Osteocyte (in vitro differentiated cells): ENCODE results near the gene HVCN1. TPM values are rescaled to one million over a fixed set of nuclear protein-coding genes. Genes with fewer than 3 reads are reported as not detected.
A peak's percentile ranks its signal among the peaks of the same experiment; 100 is the strongest.

Experiments used
- DNase-seq: peaks from one replicate; pipeline ENCODE4 v3.0.0; 2021; ENCODE audit warnings: mixed read lengths; ENCODE audit not compliant: unreplicated experiment; ENCODE audit errors: extremely low spot score
- H3K27ac Mint-ChIP-seq: one replicate; pipeline ENCODE4 v1.8.0; 2021; ENCODE audit warnings: mild to moderate bottlenecking, mixed read lengths; ENCODE audit not compliant: unreplicated experiment
- H3K27me3 Mint-ChIP-seq: one replicate; pipeline ENCODE4 v1.8.0; 2021; ENCODE audit warnings: mixed read lengths; ENCODE audit not compliant: unreplicated experiment
- H3K36me3 Mint-ChIP-seq: one replicate; pipeline ENCODE4 v1.8.0; 2021; ENCODE audit warnings: mixed read lengths; ENCODE audit not compliant: unreplicated experiment
- H3K4me1 Mint-ChIP-seq: one replicate; pipeline ENCODE4 v1.8.0; 2021; ENCODE audit warnings: mixed read lengths; ENCODE audit not compliant: unreplicated experiment
- H3K4me3 Mint-ChIP-seq: one replicate; pipeline ENCODE4 v1.8.0; 2021; ENCODE audit warnings: mild to moderate bottlenecking, moderate library complexity, mixed read lengths; ENCODE audit not compliant: unreplicated experiment
- H3K9me3 Mint-ChIP-seq: one replicate; pipeline ENCODE4 v1.8.0; 2021; ENCODE audit warnings: mixed read lengths; ENCODE audit not compliant: unreplicated experiment
- CTCF ChIP-seq: fragments of 200-600 bp; sonication (generic); IDR thresholded peaks from 2 replicates; pipeline ENCODE4 v1.5.0; 2021; ENCODE audit warnings: antibody characterized with exemption, mild to moderate bottlenecking, moderate library complexity
- total RNA-seq: library from RNA; stranded (reverse); gene quantifications from 2 replicates; pipeline ENCODE4 v1.2.1, GENCODE V29; 2021

Gene HVCN1
- total RNA-seq, 1 donor from 2014 or later: 0.94 TPM

DNA sequence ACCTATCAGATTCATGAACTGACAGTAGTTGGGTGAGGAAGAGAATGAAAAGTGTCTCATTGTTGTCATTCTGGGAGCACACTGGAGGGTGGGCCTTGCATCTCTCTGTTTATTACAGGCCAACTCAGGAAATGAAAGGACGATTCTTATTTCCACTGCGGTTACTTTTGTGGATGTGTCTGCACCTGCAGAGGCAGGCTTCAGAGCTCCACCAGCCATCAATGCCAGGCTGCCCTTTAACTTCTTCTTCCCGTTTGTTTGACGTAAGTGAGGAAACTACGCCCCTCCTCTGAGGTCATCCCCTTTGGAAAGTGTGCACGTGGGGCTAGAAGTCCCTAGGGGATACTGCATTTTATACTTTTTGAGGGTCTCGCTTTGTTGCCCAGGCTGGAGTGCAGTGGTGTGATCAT, 41.3 kb downstream of the HVCN1 start:
- Mint-ChIP-seq H3K27ac (no peak overlapping the region), H3K27me3 (no peaks in the 10 kb centered on the region), H3K4me1 (no peaks in the 10 kb centered on the region), H3K9me3 (no peaks in the 10 kb centered on the region), H3K36me3 (peaks cover 28% of the 10 kb centered on the region), H3K4me3 (no peak overlapping the region)
- no peak for DNase-seq
- no peak for TF ChIP-seq CTCF

DNA sequence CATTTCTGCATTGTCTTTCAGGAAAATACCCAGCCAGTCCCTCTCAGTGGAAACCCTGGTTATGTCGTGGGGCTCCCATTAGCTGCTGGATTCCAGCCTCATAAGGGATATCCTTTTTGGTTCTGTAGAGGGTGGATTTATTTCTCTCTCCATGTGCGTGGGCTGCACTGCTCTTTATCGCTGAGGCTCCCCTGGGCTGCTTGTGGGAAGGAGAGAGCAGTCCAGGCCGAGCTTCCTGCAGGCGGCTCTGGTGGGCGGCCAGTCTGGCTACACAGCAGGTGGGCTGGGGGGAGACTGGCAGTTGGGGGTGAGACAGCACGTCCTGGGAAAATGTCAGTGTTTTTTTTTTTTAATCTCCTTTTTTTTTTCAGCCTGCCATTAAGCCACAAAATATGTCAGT, 47.4 kb downstream of the HVCN1 start:
- Mint-ChIP-seq H3K36me3 (peaks cover 8% of the 10 kb centered on the region), H3K4me3 (peak overlapping the region; percentile 32), H3K27ac (peak overlapping the region; percentile 84), H3K4me1 (peaks cover 36% of the 10 kb centered on the region), H3K9me3 (no peaks in the 10 kb centered on the region), H3K27me3 (no peaks in the 10 kb centered on the region)
- no peak for TF ChIP-seq CTCF
- no peak for DNase-seq

DNA sequence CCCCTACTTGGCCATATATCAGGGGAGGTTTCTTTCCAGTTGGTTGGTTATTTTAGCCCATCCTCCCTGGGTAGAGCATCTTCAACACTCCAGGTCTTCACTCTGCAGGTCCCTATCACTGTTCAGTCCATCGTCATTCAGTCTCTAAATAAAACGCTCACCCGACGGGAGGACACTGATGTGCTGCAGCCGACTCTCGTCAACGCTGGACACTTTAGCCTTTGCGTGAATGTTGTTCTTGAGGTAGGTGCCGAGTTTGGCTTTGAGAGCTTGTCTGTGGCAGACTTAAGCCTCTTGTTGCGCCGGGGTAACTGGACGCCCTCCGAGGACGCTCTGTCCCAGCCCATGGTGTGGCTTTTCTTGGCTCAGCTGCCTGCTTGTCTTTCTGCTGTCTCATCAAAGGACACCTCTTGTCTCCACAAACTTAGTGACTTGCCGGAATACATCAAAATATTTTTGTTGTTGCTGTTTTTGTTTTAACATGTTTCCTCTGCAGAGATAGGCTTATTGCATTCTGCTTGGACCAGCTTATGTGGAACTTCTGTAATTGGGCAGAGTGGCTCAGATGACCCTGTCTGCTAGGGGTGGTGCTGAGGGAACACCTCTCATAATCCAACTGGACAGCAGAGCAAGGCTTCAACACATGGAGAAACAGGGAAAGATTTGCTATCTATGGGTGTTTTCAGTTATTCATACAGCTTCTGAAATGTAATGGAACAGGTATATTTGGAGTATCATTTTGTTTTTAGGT, 48.5 kb downstream of the HVCN1 start:
- no peaks in the 10 kb centered on the region for H3K27me3 Mint-ChIP-seq
- DNase-seq: no peak
- H3K4me3 Mint-ChIP-seq: no peak overlapping the region
- H3K27ac Mint-ChIP-seq: peak overlapping the region; percentile 84
- H3K9me3 Mint-ChIP-seq: no peaks in the 10 kb centered on the region
- no peak for TF ChIP-seq CTCF
- H3K4me1 Mint-ChIP-seq: peaks cover 36% of the 10 kb centered on the region
- peaks cover 14% of the 10 kb centered on the region for H3K36me3 Mint-ChIP-seq

- H3K27me3 Mint-ChIP-seq: no peaks in the 10 kb centered on the region
- peaks cover 36% of the 10 kb centered on the region for H3K4me1 Mint-ChIP-seq
- no peaks in the 10 kb centered on the region for H3K9me3 Mint-ChIP-seq
- H3K4me3 Mint-ChIP-seq: no peak overlapping the region
- TF ChIP-seq CTCF: no peak
- H3K27ac Mint-ChIP-seq: peak overlapping the region; percentile 84
- peaks cover 12% of the 10 kb centered on the region for H3K36me3 Mint-ChIP-seq
- DNase-seq: no peak
Observed at GRCh38 chr12:110639336-110640141, 49.4 kb downstream of the HVCN1 start.

GRCh38 chr12:110638796-110639195, 50.1 kb downstream of the HVCN1 start:
- no peaks in the 10 kb centered on the region for H3K9me3 Mint-ChIP-seq
- H3K27ac Mint-ChIP-seq: peak overlapping the region; percentile 84
- H3K36me3 Mint-ChIP-seq: peaks cover 10% of the 10 kb centered on the region
- H3K4me3 Mint-ChIP-seq: no peak overlapping the region
- no peak for DNase-seq
- H3K4me1 Mint-ChIP-seq: peaks cover 36% of the 10 kb centered on the region
- H3K27me3 Mint-ChIP-seq: no peaks in the 10 kb centered on the region
- TF ChIP-seq CTCF: no peak
